Measurements from ENCODE around the gene GZMB.

Gene GZMB

DNA sequence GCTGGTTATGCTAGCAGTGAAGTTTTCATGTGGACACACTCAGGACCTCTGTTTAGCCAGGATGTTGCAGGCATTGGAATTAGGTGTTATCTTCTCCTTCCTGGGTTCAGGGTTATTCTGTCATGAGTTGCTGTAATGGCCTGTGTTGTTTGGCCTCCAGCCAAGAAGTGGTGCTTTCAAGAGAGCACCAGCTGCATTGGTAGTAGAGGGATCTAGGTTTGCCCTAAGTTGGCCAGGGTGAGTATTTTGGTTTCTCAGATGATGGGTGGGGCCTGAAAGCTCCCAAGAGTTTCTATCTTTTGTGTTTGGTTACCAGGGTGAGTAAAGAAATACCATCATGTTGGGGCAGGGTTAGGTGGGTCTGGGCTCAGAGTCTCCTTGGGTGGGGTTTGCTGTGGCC, 21.8 kb downstream of the GZMB start:
- no peak for DNase-seq
- H3K27me3 ChIP-seq (ENCODE audit: insufficient read depth, low read depth, severe bottlenecking) = peaks cover 54% of the 10 kb centered on the region

DNA sequence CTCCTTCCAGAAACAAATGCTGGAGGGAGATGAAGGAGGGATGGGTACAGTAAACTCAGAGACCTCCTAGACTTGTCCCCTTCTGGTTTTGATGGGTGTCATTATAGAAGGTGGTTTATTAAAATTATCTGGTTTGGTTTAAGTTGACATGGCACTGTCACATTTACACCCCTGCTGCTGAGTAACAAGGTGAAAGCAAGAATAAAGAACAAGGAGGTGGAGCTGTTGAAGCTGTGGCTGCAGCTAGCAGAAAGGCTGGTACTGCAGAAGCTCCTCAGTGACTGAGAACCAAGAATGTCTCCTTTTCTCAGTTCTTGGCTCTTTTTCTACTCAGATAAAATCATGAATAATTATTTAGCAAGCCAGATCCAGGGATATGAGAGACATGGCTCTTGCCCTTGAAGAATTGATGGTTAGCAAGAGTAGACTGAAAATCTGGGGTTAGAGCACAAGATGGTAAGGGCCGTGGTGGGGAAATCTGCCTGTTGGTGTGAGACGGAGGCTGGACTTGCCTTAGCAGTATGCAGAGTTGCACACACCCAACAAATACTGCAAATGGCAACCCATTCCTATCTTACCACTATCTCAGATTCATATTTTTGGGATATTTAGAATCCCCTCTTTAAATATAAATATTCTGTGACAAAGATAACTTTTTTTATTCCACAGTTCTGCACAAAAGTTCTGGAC, 24.2 kb downstream of the GZMB start, which contains the start of gene GZMH:
Gene GZMH, minus strand, starts transcription at position 31 of the 690 bp plus-strand sequence. CDS start 72 bp downstream, outside the sequence.
- no peaks in the 10 kb centered on the region for H3K9me3 ChIP-seq (ENCODE audit: severe bottlenecking)
- no peak within 1 kb of the TSS for H3K4me3 ChIP-seq (ENCODE audit: low read depth, low read length)
- TF ChIP-seq, protein P1, sequence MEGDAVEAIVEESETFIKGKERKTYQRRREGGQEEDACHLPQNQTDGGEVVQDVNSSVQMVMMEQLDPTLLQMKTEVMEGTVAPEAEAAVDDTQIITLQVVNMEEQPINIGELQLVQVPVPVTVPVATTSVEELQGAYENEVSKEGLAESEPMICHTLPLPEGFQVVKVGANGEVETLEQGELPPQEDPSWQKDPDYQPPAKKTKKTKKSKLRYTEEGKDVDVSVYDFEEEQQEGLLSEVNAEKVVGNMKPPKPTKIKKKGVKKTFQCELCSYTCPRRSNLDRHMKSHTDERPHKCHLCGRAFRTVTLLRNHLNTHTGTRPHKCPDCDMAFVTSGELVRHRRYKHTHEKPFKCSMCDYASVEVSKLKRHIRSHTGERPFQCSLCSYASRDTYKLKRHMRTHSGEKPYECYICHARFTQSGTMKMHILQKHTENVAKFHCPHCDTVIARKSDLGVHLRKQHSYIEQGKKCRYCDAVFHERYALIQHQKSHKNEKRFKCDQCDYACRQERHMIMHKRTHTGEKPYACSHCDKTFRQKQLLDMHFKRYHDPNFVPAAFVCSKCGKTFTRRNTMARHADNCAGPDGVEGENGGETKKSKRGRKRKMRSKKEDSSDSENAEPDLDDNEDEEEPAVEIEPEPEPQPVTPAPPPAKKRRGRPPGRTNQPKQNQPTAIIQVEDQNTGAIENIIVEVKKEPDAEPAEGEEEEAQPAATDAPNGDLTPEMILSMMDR (IDR thresholded peaks at IDR 0.05; ENCODE audit: low read depth, low read length) = no peak
- peaks cover 60% of the 10 kb centered on the region for H3K27me3 ChIP-seq (ENCODE audit: insufficient read depth, low read depth, severe bottlenecking)
- H3K27ac ChIP-seq = no peak within 1 kb of the TSS
- DNase-seq = no peak
- no peaks in the 10 kb centered on the region for H3K36me3 ChIP-seq

More for the DNA sequence above, 21.8 kb downstream of the GZMB start:
- no peaks in the 10 kb centered on the region for H3K9me3 ChIP-seq (ENCODE audit: severe bottlenecking)
- H3K4me3 ChIP-seq (ENCODE audit: low read depth, low read length) = no peak overlapping the region
- H3K36me3 ChIP-seq = no peaks in the 10 kb centered on the region
- H3K27ac ChIP-seq = no peak overlapping the region
- TF ChIP-seq, protein P1 (IDR thresholded peaks at IDR 0.05; ENCODE audit: low read depth, low read length) = no peak

DNA sequence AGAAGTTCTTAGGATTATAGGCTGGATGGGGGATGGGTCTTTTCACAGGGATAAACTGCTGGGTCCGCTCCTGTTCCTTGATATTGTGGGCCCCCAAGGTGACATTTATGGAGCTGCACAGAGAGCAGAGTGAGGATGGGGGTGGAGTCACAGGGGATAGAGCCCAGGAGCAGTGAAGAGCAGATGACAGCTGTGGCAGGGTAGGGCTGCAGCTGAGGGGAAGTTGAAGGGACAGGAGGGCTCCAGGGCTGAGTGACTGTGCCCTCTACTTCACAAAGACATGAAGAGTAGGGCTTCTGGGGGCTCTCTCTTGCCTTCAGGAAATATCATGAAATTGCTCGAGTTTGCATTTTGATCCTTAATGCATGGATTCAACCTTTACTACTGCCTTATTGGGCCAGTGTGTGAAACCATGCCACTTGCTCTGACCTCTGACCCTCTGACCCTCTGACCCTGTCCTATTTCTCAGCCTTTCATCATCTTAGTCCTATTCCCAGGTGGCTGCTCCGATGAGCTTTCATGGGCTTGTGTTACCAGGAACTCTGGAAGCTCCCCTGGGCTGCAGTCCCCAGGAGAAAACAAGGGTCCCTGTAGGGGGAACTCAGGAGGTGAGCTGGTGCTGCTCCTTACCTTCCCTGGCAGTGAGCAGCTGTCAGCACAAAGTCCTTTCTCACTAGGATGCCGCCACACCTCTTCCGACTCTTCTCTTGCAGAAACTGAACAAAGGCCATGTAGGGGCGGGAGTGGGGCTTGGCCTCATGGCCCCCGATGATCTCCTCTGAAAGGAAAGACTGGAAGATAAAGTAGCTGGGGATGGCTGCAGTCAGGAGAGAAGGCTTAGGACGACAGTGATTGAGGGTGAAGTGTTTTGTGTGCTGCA, 26.1 kb downstream of the GZMB start:
- no peak overlapping the region for H3K27ac ChIP-seq
- H3K27me3 ChIP-seq (ENCODE audit: insufficient read depth, low read depth, severe bottlenecking) = peaks cover 68% of the 10 kb centered on the region
- H3K9me3 ChIP-seq (ENCODE audit: severe bottlenecking) = no peaks in the 10 kb centered on the region
- no peak for DNase-seq
- no peak overlapping the region for H3K4me3 ChIP-seq (ENCODE audit: low read depth, low read length)
- no peaks in the 10 kb centered on the region for H3K36me3 ChIP-seq
- TF ChIP-seq, protein P1 (IDR thresholded peaks at IDR 0.05; ENCODE audit: low read depth, low read length) = no peak

DNA sequence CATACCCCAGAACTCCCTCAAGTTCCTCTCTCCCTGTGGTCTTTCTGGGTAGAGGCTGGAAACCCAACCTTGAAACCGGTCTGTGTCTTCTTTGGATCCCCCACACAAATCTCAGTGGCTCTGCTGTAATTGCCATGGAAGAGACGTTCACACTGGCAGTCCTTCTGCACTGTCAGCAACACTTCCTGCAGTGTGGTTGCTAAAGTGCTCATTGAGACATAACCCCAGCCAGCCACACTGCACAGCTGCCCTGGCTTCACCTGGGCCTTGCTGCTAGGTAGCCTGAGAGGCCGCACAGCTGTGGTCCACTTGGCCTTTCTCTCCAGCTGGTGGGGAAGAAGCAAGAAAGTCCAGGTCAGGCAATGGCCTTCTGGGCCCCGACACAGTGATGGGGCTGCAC, 26.9 kb downstream of the GZMB start:
- Histone ChIP-seq H3K27me3 (ENCODE audit: insufficient read depth, low read depth, severe bottlenecking) (peaks cover 71% of the 10 kb centered on the region), H3K9me3 (ENCODE audit: severe bottlenecking) (no peaks in the 10 kb centered on the region), H3K36me3 (no peaks in the 10 kb centered on the region), H3K27ac (no peak overlapping the region), H3K4me3 (ENCODE audit: low read depth, low read length) (no peak overlapping the region)
- TF ChIP-seq, protein P1 (IDR thresholded peaks at IDR 0.05; ENCODE audit: low read depth, low read length) = no peak
- no peak for DNase-seq

DNA sequence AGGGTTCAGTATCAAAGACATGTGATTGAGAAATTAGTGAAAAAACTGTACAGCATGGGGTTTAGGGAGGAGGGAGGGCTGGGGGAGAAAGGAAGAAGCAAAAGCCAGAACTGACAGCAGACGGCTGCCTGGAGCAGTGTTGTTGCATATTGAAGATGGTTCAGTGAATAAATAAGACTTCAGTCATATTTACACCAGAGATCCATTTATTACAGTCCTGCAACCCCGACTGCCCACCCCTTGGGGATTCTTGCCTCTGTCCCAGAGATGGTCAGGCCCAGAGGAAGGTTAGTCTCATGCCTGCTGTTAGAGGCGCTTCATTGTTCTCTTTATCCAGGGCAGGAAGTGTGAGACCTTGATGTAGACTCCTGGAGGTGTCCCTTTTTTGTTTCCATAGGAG, 27.7 kb downstream of the GZMB start:
- no peak for DNase-seq
- Histone ChIP-seq H3K9me3 (ENCODE audit: severe bottlenecking) (no peaks in the 10 kb centered on the region), H3K27ac (no peak overlapping the region), H3K4me3 (ENCODE audit: low read depth, low read length) (no peak overlapping the region), H3K36me3 (no peaks in the 10 kb centered on the region), H3K27me3 (ENCODE audit: insufficient read depth, low read depth, severe bottlenecking) (peaks cover 69% of the 10 kb centered on the region)
- TF ChIP-seq, protein P1 (IDR thresholded peaks at IDR 0.05; ENCODE audit: low read depth, low read length) = no peak

Measured in WERI-Rb-1 (cell line).